Glutamatergic neuron (in vitro differentiated cells): ENCODE data around the gene C1R. TPM values are rescaled to one million over a fixed set of nuclear protein-coding genes. Genes with fewer than 3 reads are reported as not detected.

Experiments used
- DNase-seq: peaks from one replicate; pipeline ENCODE4 v3.0.0; 2022
- H3K27ac Mint-ChIP-seq: one replicate; pipeline ENCODE4 v1.8.0; 2020; ENCODE audit warnings: mild to moderate bottlenecking, mixed read lengths, inconsistent platforms; ENCODE audit not compliant: unreplicated experiment
- H3K27me3 Mint-ChIP-seq: one replicate; pipeline ENCODE4 v1.8.0; 2020; ENCODE audit warnings: mild to moderate bottlenecking, moderate library complexity, mixed read lengths, inconsistent platforms; ENCODE audit not compliant: unreplicated experiment
- H3K36me3 Mint-ChIP-seq: one replicate; pipeline ENCODE4 v1.8.0; 2020; ENCODE audit warnings: mild to moderate bottlenecking, mixed read lengths, inconsistent platforms; ENCODE audit not compliant: unreplicated experiment
- H3K4me1 Mint-ChIP-seq: one replicate; pipeline ENCODE4 v1.8.0; 2020; ENCODE audit warnings: mild to moderate bottlenecking, low read depth, mixed read lengths, inconsistent platforms; ENCODE audit not compliant: unreplicated experiment
- H3K4me3 Mint-ChIP-seq: one replicate; pipeline ENCODE4 v1.8.0; 2020; ENCODE audit warnings: mild to moderate bottlenecking, mixed read lengths, inconsistent platforms; ENCODE audit not compliant: unreplicated experiment
- H3K9me3 Mint-ChIP-seq: one replicate; pipeline ENCODE4 v1.8.0; 2020; ENCODE audit warnings: mild to moderate bottlenecking, moderate library complexity, mixed read lengths, inconsistent platforms; ENCODE audit not compliant: unreplicated experiment
- total RNA-seq: library from RNA; stranded (reverse); fragmentation: NEBNext Ultra II Directional; extraction: Animal tissue kit (Norgen Biotek cat#: 25700); gene quantifications from one replicate; pipeline ENCODE4 v1.2.1, GENCODE V29; 2021; ENCODE audit not compliant: unreplicated experiment
- TF ChIP-seq, protein P1 (sequence below): fragments of 200-600 bp; sonication (generic); IDR thresholded peaks from one replicate; pipeline ENCODE4 v1.5.0; 2021; ENCODE audit not compliant: partially characterized antibody, unreplicated experiment

Gene C1R
- total RNA-seq, 1 donor from 2014 or later, result 1.0 TPM

DNA sequence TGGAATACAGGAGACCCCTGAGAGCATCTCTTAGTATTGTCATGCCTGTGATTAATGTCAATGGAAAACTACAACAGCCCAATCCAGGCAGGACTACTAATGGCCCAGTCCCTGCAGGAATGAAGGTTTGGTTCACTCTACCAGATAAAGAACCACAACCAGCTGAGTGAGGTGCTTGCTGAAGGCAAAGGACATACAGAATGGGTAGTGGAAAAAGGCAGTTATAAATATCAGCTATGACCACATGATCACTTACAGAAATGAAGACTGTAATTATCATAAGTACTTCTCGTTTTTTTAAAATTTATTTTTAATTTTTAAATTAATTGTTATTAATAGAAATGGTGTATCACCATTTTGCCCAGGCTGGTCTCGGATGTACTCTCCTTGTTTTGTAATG lies 56.8 kb downstream of the C1R start:
- Mint-ChIP-seq H3K27ac (no peak overlapping the region), H3K4me3 (no peak overlapping the region), H3K9me3 (no peaks in the 10 kb centered on the region), H3K4me1 (no peaks in the 10 kb centered on the region), H3K36me3 (peaks cover 7% of the 10 kb centered on the region), H3K27me3 (peaks cover 1% of the 10 kb centered on the region)
- TF ChIP-seq, protein P1, sequence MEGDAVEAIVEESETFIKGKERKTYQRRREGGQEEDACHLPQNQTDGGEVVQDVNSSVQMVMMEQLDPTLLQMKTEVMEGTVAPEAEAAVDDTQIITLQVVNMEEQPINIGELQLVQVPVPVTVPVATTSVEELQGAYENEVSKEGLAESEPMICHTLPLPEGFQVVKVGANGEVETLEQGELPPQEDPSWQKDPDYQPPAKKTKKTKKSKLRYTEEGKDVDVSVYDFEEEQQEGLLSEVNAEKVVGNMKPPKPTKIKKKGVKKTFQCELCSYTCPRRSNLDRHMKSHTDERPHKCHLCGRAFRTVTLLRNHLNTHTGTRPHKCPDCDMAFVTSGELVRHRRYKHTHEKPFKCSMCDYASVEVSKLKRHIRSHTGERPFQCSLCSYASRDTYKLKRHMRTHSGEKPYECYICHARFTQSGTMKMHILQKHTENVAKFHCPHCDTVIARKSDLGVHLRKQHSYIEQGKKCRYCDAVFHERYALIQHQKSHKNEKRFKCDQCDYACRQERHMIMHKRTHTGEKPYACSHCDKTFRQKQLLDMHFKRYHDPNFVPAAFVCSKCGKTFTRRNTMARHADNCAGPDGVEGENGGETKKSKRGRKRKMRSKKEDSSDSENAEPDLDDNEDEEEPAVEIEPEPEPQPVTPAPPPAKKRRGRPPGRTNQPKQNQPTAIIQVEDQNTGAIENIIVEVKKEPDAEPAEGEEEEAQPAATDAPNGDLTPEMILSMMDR, result no peak
- DNase-seq, result no peak

DNA sequence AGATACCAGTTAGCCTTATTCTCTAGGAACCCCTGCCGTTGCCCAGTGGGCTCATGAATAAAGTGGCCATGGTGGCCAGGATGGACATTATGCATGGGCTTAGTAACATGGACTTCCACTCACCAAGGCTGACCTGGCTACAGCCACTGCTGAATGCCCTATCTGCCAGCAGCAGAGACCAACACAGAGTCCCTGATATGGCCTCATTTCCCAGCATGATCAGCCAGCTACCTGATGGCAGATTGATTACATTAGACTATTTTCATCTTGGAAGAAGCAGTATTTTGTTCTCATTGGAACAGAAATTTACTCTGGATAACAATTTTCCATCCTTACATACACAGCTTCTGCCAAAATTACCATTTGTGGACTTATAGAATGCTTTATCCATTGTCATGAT lies 57.8 kb downstream of the C1R start:
- Mint-ChIP-seq H3K4me3 (no peak overlapping the region), H3K27me3 (peaks cover 1% of the 10 kb centered on the region), H3K27ac (no peak overlapping the region), H3K36me3 (peaks cover 7% of the 10 kb centered on the region), H3K9me3 (no peaks in the 10 kb centered on the region), H3K4me1 (no peaks in the 10 kb centered on the region)
- TF ChIP-seq, protein P1, result no peak
- no peak for DNase-seq

DNA sequence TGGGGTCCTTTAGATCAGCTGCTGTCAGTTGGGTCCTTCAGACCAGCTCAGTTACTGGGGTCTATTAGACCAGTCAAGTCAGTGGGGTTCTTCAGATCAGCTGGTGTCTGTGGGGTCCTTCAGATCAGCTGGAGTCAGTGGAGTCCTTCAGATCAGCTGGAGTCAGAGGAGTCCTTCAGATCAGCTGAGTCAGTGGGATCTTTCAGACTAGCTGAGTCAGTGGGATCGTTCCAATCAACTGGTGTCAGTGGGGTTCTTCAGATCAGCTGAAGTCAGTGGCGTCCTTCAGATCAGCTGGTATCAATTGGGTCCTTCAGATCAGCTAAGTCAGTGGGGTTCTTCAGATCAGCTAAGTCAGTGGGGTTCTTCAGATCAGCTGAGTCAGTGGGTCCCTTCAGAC lies 59.3 kb downstream of the C1R start:
- no peak overlapping the region for H3K4me3 Mint-ChIP-seq
- no peaks in the 10 kb centered on the region for H3K9me3 Mint-ChIP-seq
- no peaks in the 10 kb centered on the region for H3K36me3 Mint-ChIP-seq
- H3K4me1 Mint-ChIP-seq, result no peaks in the 10 kb centered on the region
- TF ChIP-seq, protein P1, result no peak
- H3K27me3 Mint-ChIP-seq, result peaks cover 1% of the 10 kb centered on the region
- no peak for DNase-seq
- H3K27ac Mint-ChIP-seq, result no peak overlapping the region

DNA sequence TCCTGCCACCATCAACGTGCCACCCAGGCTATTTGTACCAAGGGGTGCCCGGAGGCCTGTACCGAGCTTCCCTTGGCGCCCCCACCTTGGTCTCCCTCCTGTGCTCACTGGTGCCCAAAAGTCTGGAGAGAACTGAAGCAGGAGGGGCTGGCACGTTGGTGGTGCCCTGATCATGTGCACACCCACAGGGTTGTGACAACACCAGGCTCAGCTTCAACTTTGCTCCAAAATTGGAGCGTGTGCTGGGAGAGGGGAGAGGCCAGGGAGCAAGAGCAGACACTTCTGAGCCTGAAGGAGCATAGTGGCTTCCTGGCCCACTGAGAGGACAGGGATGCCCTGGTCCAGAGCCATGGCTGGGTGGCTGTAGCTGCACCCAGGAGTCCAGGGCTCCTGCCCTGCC lies 60.9 kb downstream of the C1R start:
- Mint-ChIP-seq H3K4me1 (no peaks in the 10 kb centered on the region), H3K9me3 (no peaks in the 10 kb centered on the region), H3K27me3 (no peaks in the 10 kb centered on the region), H3K36me3 (no peaks in the 10 kb centered on the region), H3K4me3 (no peak overlapping the region), H3K27ac (no peak overlapping the region)
- no peak for DNase-seq
- TF ChIP-seq, protein P1, result no peak

Other genes starting within 250 kb of the C1R start
- gene CDCA3, start 241.2 kb downstream of the C1R start, total RNA-seq, result 5.2 TPM
- 141 TPM for gene USP5, start 240.3 kb downstream of the C1R start, total RNA-seq
- 663 TPM for gene TPI1, start 224.9 kb downstream of the C1R start, total RNA-seq
- gene SPSB2, start 219.1 kb downstream of the C1R start, total RNA-seq, result 4.3 TPM
- 2.6 TPM for gene LRRC23, start 187.6 kb downstream of the C1R start, total RNA-seq
- gene ENO2, start 177.9 kb downstream of the C1R start, total RNA-seq, result 182 TPM
- 94.6 TPM for gene ATN1, start 164.5 kb downstream of the C1R start, total RNA-seq
- not detected for gene RNU7-1, start 148.6 kb downstream of the C1R start, total RNA-seq
- 184 TPM for gene C12orf57, start 148.4 kb downstream of the C1R start, total RNA-seq
- gene PTPN6, start 141.1 kb downstream of the C1R start, total RNA-seq, result 3.8 TPM
- 200 TPM for gene PHB2, start 121.8 kb downstream of the C1R start, total RNA-seq
- 24.2 TPM for gene EMG1, start 121.5 kb downstream of the C1R start, total RNA-seq
- 53.3 TPM for gene LPCAT3, start 74.0 kb downstream of the C1R start, total RNA-seq
- 3.5 TPM for gene C1S, start 31.7 kb downstream of the C1R start, total RNA-seq
- 12.8 TPM for gene C1RL, start 16.8 kb upstream of the C1R start, total RNA-seq
- gene RBP5, start 36.4 kb upstream of the C1R start, total RNA-seq, result 1.2 TPM
- 113 TPM for gene CLSTN3, start 37.9 kb upstream of the C1R start, total RNA-seq
- 71.0 TPM for gene PEX5, start 97.2 kb upstream of the C1R start, total RNA-seq
- gene ACSM4, start 211.6 kb upstream of the C1R start, total RNA-seq, result not detected